ENCODE measurements around the gene KHDC4. TPM values are rescaled to one million over a fixed set of nuclear protein-coding genes. Genes with fewer than 3 reads are reported as not detected.

The KHDC4 gene
- total and polyA plus RNA-seq, 2 of the 4 experiments (the other 2 are of a cell fraction), result 28.0 to 29.9 TPM

DNA sequence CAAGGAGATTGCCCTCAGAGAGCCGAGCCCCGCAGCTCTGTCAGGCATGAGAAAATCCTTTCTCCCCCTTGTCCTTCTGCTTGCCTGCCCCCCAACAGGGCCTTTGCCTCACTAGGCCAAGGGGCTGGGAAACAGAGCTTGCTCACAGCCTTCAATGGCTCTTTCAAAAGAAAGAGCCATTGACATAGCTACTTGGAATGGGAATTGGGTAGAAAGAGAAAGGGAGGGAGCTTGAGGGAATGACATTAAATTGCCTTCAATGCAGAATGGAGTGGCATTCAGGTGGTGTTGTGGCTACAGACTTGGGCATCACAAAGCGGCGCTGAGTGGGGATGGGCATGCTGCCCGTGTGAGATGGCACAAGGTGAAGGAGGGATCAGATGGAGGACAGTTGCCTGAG, 61.7 kb downstream of the KHDC4 start:
- Histone ChIP-seq H2BK20ac (ENCODE audit: low read depth, low read length) (no peak overlapping the region), H3K4me1 (ENCODE audit: control insufficient read depth, insufficient read depth, low read length) (peaks cover 4% of the 10 kb centered on the region; the same call in 1 of the 2 replicates), H4K91ac (ENCODE audit: insufficient read depth, low read depth, low read length) (no peak overlapping the region), H2AK9ac (replicated peaks; ENCODE audit: low read depth, low read length, poor library complexity) (no peak overlapping the region), H3K27me3 (ENCODE audit: control insufficient read depth, insufficient read depth, low read length) (no peaks in the 10 kb centered on the region), H3K27ac (ENCODE audit: insufficient read depth, low read length) (no peak overlapping the region), H2BK120ac (ENCODE audit: low read depth, low read length) (no peak overlapping the region), H3K4me3 (ENCODE audit: insufficient read depth, low read depth, low read length) (no peak overlapping the region), H3K79me1 (ENCODE audit: low read depth in 1 of 2, low read length in 2 of 2) (peaks cover 20 to 43% of the 10 kb centered on the region in 2 experiments), H3K18ac (ENCODE audit: low read depth, low read length) (no peak overlapping the region), H4K5ac (ENCODE audit: low read depth, low read length) (no peak overlapping the region), H3K9ac (ENCODE audit: low read depth, low read length) (no peak overlapping the region), H3K36me3 (ENCODE audit: control insufficient read depth, insufficient read depth, low read length) (peaks cover 20% of the 10 kb centered on the region), H3K9me1 (ENCODE audit: insufficient read depth, low read length) (0 out of 2 replicates have a peak, but pooled peaks cover 3% of the 10 kb centered on the region), H2BK15ac (ENCODE audit: low read depth, low read length) (no peak overlapping the region), H3K56ac (ENCODE audit: extremely low read depth, insufficient read depth, low read length) (no peak overlapping the region), H3K4ac (ENCODE audit: low read depth, low read length) (no peak overlapping the region), H2AFZ (replicated peaks; ENCODE audit: low read length, poor library complexity) (no peak overlapping the region), H2BK5ac (ENCODE audit: low read depth, low read length, poor library complexity, severe bottlenecking) (no peak overlapping the region), H3K9me3 (ENCODE audit: control insufficient read depth, insufficient read depth, low read length) (no peaks in the 10 kb centered on the region), H4K20me1 (ENCODE audit: insufficient read depth, low read length) (no peaks in the 10 kb centered on the region; the same call in 1 of the 2 replicates), H3K23ac (ENCODE audit: low read depth, low read length) (no peak overlapping the region), H2AK5ac (ENCODE audit: low read depth, low read length) (no peak overlapping the region), H3K4me2 (ENCODE audit: low read depth, low read length) (no peak overlapping the region), H3K14ac (replicated peaks; ENCODE audit: low read depth, low read length) (no peak overlapping the region), H4K8ac (ENCODE audit: low read depth in 2 of 2, low read length in 2 of 2) (no peak overlapping the region)
- ATAC-seq (ENCODE audit: low read depth) (no peak), DNase-seq (no peak)
- POLR2A ChIA-PET (ENCODE audit: unreplicated experiment), result no interaction called here
- 95% methylated on average over 3 of the region's 5 CpGs; no CpG with 5 or more reads in 1 of the 2 experiments for WGBS, 2 experiments (ENCODE audit: extremely low coverage in 2 of 2, insufficient read length in 1 of 2)
- TF ChIP-seq, protein P1, sequence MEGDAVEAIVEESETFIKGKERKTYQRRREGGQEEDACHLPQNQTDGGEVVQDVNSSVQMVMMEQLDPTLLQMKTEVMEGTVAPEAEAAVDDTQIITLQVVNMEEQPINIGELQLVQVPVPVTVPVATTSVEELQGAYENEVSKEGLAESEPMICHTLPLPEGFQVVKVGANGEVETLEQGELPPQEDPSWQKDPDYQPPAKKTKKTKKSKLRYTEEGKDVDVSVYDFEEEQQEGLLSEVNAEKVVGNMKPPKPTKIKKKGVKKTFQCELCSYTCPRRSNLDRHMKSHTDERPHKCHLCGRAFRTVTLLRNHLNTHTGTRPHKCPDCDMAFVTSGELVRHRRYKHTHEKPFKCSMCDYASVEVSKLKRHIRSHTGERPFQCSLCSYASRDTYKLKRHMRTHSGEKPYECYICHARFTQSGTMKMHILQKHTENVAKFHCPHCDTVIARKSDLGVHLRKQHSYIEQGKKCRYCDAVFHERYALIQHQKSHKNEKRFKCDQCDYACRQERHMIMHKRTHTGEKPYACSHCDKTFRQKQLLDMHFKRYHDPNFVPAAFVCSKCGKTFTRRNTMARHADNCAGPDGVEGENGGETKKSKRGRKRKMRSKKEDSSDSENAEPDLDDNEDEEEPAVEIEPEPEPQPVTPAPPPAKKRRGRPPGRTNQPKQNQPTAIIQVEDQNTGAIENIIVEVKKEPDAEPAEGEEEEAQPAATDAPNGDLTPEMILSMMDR (conservative IDR thresholded peaks at IDR 0.05; ENCODE audit: low read depth, low read length), result no peak
- TF ChIP-seq POLR2A (IDR thresholded peaks at IDR 0.05; ENCODE audit: low read depth, low read length) (no peak), BHLHE40 (IDR thresholded peaks at IDR 0.05; ENCODE audit: low read depth, low read length) (no peak), SMC3 (IDR thresholded peaks at IDR 0.05; ENCODE audit: low read depth, low read length) (no peak), MXI1 (IDR thresholded peaks at IDR 0.05; ENCODE audit: borderline replicate concordance, low read depth, low read length) (no peak), CHD1 (IDR thresholded peaks at IDR 0.05; ENCODE audit: low read depth, low read length) (no peak), RFX5 (IDR thresholded peaks at IDR 0.05; ENCODE audit: low read depth, low read length) (no peak), MAFK (IDR thresholded peaks at IDR 0.05; ENCODE audit: low read depth, low read length) (no peak), RAD21 (IDR thresholded peaks at IDR 0.05; ENCODE audit: low read length) (no peak), CEBPB (IDR thresholded peaks at IDR 0.05; ENCODE audit: low read depth, low read length) (no peak), RCOR1 (IDR thresholded peaks at IDR 0.05; ENCODE audit: insufficient replicate concordance, low read length) (no peak), MAZ (IDR thresholded peaks at IDR 0.05; ENCODE audit: borderline replicate concordance, low read depth, low read length) (no peak), NFE2L2 (IDR thresholded peaks at IDR 0.05; ENCODE audit: low read depth, low read length) (no peak), FOS (IDR thresholded peaks at IDR 0.05; ENCODE audit: low read depth, low read length) (no peak)
- TF ChIP-seq, protein P2, sequence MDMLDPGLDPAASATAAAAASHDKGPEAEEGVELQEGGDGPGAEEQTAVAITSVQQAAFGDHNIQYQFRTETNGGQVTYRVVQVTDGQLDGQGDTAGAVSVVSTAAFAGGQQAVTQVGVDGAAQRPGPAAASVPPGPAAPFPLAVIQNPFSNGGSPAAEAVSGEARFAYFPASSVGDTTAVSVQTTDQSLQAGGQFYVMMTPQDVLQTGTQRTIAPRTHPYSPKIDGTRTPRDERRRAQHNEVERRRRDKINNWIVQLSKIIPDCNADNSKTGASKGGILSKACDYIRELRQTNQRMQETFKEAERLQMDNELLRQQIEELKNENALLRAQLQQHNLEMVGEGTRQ (IDR thresholded peaks at IDR 0.05; ENCODE audit: low read depth, low read length), result no peak
- TF ChIP-seq, protein P3, sequence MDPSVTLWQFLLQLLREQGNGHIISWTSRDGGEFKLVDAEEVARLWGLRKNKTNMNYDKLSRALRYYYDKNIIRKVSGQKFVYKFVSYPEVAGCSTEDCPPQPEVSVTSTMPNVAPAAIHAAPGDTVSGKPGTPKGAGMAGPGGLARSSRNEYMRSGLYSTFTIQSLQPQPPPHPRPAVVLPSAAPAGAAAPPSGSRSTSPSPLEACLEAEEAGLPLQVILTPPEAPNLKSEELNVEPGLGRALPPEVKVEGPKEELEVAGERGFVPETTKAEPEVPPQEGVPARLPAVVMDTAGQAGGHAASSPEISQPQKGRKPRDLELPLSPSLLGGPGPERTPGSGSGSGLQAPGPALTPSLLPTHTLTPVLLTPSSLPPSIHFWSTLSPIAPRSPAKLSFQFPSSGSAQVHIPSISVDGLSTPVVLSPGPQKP (IDR thresholded peaks at IDR 0.05; ENCODE audit: borderline replicate concordance, low read depth, low read length), result no peak
- in situ Hi-C loops (cut with MboI; ENCODE audit: low sequenced_read_pairs) (no loop called here), intact Hi-C loops (cut with micrococcal nuclease) (no loop called here), dilution Hi-C loops (cut with HindIII; ENCODE audit: low sequenced_read_pairs, unreplicated experiment) (no loop called here)
- BruUV-seq (replicated peaks), result no TSS peak
- CTCF ChIA-PET, result no interaction called here

All from IMR-90 (cell line).